HL-60 (cell line): Measurements from ENCODE around the gene AR.

ENCODE experiments used
- CTCF ChIP-seq: IDR thresholded peaks from one replicate; pipeline ENCODE4 v1.5.1; 2011; ENCODE audit warnings: low read length, control low read depth, inconsistent platforms; ENCODE audit not compliant: insufficient read depth
- GABPA ChIP-seq: IDR thresholded peaks from 2 replicates; pipeline ENCODE4 v1.6.1; 2012; ENCODE audit warnings: low read depth
- POLR2AphosphoS5 ChIP-seq: IDR thresholded peaks from 2 replicates; pipeline ENCODE4 v1.6.1; 2012; ENCODE audit warnings: low read depth
- REST ChIP-seq: IDR thresholded peaks from 2 replicates; pipeline ENCODE4 v1.6.1; 2012; ENCODE audit warnings: low read depth; ENCODE audit not compliant: insufficient replicate concordance

GRCh38 chrX:67723580-67724351 is 179.9 kb downstream of the AR start:
- TF ChIP-seq CTCF = no peak
- no peak for TF ChIP-seq REST
- no peak for TF ChIP-seq POLR2AphosphoS5
- no peak for TF ChIP-seq GABPA
